Heart left ventricle (tissue), 13 donors: ENCODE data around the gene LUZP2.

Experiments
- CTCF ChIP-seq, 12 donors: fragments of 200-600 bp; sonication (generic) in 4 of 12; IDR thresholded peaks; one replicate each; pipeline versions ENCODE4 v1.5.0 to v1.8.0; 2018 to 2022; ENCODE audit warnings: antibody characterized with exemption in 12 of 12, mild to moderate bottlenecking in 5 of 12
- POLR2A ChIP-seq, 2 donors: fragments of 450-650 bp; IDR thresholded peaks; one replicate each; pipeline ENCODE4 v1.6.1; 2017; ENCODE audit warnings: antibody characterized with exemption in 2 of 2, mild to moderate bottlenecking in 2 of 2, moderate library complexity in 2 of 2
- donor health status: ischemic (EF 13 %, LVEDD 7.1; RV severe dilation, severe dysfunction).
- donor health status: DM: no; HTN: yes; CAD: no.
- donor health status: DM: no; HTN: no; CAD: no.
- donor health status: ischemic (EF 25% LVEDD 6.9; RV normal size, moderate dysfunction).
- donor health status: ischemic (EF 25% LVEDD 5.7; RV mildly dilated, moderate dysfunction).
- donor health status: ischemic (EF 35%, LVEDD 5.7; RV mildly dilated, moderate dysfunction).
- donor health status: nonischemic (EF 11% LVEDD 7.7; RV severe dilation, severe dysfunction).
- donor health status: DM: yes; HTN: yes; CAD: no.
- donor health status: PGD.
- donor health status: ischemic (EF 29% LVEDD 5.4; RV normal size, mild dysfunction).
- donor health status: nonischemic (EF 23%, LVEDD 6.1; RV moderate dilation, normal function).

DNA sequence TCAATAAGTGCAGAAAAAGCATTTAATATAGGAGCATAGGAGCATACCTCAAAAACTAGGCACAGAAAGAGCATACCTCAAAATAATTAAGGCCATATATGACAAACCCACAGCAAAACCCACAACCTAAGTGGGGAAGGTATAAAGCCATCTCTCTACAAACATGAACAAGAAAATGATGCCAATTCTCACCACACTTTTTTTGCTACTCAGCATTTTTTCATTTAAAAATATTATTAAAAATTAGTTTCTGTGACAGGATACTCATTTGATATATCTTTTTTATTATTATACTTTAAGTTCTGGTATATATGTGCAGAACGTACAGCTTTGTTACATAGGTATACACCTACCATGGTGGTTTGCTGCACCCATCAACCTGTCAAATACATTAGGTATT, 352.0 kb downstream of the LUZP2 start:
- TF ChIP-seq CTCF (IDR thresholded peaks at IDR 0.05) (no peak), POLR2A (IDR thresholded peaks at IDR 0.05) (no peak)
